ENCODE results near the gene NFYB. TPM values are rescaled to one million over a fixed set of nuclear protein-coding genes. Genes with fewer than 3 reads are reported as not detected.
"Not testable (repeated sequence)": the region's sequence is repeated elsewhere in the genome, so short reads cannot be mapped to it uniquely, and the experiment has no call there.

The NFYB gene
- polyA plus RNA-seq, 4 donors, result 86.5 to 126 (median 102) TPM

- no peak for DNase-seq (ENCODE audit: low read depth in 4 of 4, low spot score in 3 of 4)
These were observed 15.7 kb downstream of the NFYB start for GRCh38 chr12:104122298-104122697.

DNA sequence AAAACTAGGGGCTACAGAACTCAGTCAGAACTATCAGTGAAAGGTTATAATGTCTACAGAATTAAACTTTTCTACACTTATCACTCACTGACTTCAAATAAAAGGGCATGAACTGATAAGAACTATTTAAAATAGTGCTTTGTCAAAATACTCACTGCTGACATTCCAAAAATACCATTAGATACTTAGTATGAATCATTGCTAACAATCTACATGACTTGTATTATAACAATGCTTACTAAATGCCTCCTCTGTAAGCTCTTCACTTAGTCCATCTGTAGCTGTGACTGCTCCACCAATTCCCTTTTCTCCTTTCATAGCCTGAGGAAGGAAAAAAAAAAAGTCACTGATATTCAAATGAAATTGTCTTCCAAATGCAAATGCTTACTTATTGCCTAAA, 17.0 kb downstream of the NFYB start:
- DNase-seq (ENCODE audit: low read depth in 4 of 4, low spot score in 3 of 4), result no peak

DNA sequence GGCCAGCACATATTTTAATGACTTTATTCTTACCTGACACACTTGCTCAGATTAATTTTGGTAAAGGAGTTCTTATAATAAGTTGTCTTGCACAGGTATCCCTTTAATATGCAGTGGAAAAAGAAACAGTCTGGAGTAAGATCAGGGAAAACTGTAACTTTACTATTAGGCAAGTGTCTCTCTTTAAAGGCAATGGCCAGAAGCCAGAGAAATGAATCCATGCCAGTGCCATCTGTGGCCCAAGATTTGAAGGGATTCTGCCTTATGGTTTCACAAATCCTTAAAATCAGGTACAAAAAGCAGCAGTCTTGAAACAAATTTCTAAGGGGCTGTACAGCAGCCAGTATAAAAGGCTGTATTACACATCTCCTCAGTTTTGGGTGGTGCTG, 22.4 kb downstream of the NFYB start:
- DNase-seq (ENCODE audit: low read depth in 4 of 4, low spot score in 3 of 4), result no peak

DNA sequence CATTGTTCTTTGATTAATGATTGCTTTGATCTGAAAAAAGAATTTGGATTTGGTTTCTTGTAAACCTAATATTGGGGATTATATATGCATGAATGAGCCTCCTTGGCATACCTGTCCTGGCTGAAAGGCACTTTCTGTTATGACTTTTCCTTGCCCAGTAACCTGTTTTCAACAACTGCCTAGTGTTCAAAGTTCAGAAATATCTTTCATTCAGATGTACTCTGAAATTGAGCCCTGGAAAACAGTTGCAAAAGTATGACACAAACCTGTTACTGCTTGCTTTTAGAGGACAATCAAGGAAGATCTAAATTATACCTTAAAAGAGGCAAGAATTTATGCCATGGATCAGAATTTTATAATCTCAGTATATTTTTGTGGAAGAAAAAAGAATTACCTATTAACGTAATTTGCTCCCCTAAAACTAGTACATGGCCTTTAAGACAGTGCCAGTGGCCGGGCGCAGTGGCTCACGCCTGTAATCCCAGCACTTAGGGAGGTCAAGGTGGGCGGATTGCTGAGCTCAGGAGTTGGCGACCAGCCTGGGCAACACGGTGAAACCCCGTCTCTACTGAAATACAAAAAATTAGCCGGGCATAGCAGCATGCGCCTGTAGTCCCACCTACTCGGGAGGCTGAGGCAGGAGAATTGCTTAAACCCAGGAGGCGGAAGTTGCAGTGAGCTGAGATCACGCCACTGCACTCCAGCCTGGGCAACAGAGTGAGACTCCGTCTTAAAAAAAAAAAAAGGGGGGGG, 23.0 kb downstream of the NFYB start:
- DNase-seq (ENCODE audit: low read depth in 4 of 4, low spot score in 3 of 4), result not testable (repeated sequence)

- no peak for DNase-seq (ENCODE audit: low read depth in 4 of 4, low spot score in 3 of 4)
These were observed 28.4 kb downstream of the NFYB start for GRCh38 chr12:104109446-104110271.

DNA sequence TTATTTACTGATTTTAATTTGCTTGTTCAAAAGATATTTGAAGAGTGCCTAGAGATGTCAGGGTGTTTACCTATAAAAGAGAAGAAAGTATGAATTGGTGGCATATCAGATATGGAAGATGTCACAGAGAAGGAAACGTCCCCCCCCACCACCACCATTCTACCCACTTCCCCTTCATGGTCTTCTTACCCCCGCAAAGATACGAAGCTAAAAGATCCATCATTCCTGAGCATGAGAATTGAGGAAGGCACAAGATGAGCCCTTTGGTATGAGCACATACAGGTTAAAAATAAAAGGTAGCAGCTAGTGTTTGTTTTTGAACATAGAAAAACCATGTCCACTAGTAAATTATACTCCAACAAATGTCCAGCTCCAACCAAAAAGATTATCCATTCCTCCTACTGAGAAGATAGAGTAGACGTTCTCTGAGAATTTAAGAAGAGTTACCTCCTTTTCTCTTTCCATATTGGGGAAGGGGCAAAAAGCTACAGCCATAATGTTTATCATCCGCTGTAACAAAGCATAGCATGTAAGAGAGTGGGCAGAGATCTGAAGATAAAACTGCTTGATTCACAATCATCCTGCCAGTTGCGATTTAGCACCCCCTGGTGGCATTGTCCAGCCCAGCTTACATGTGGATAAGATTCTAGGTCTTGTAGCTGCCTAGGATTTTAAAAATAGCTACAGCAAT, 29.1 kb downstream of the NFYB start:
- peak; percentile 51 to 69 (median 62) for DNase-seq (ENCODE audit: low read depth in 4 of 4, low spot score in 3 of 4)

- no peak for DNase-seq (ENCODE audit: low read depth in 4 of 4, low spot score in 3 of 4)
These were observed 31.0 kb downstream of the NFYB start for GRCh38 chr12:104106965-104107364.

GRCh38 chr12:104105461-104105860, 32.5 kb downstream of the NFYB start:
- DNase-seq (ENCODE audit: low read depth in 4 of 4, low spot score in 3 of 4), result no peak

DNA sequence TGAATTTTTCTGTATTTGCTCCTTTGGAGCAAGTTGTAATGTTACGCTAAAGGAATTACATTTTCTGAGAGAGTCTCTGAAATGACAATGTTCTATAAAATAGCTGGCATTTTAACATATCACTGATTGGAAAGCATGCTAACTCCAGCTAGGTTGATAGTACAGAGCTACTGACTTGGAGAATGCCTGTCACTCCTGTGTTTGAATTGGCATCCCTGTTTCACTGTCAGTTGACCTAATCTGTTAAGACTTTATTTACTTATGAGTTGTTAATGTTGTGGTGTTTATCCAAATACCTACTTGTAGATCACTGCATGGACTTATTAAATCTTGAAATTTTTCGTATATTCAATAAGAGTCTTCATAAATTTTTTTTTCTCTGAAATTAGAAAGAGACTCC, 40.1 kb downstream of the NFYB start:
- no peak for DNase-seq (ENCODE audit: low read depth in 4 of 4, low spot score in 3 of 4)

DNA sequence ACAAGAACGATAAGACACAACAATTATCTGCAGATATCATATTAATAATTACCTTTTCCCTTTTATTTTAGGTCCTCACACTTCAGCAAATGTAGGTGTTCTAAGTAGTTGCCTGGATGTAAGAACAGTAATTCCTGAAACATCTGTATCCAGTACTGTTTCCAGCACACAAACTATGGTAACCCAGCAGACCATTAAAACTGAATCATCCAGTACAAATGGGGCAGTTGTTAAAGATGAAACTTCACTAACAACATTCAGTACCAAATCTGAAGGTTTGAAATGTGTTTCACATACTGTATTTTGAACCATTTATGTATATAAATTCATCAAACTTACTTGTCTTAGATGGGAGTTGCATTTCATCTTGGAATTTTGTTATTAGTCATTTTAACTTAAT, 42.7 kb downstream of the NFYB start:
- DNase-seq (ENCODE audit: low read depth in 4 of 4, low spot score in 3 of 4), result no peak

DNA sequence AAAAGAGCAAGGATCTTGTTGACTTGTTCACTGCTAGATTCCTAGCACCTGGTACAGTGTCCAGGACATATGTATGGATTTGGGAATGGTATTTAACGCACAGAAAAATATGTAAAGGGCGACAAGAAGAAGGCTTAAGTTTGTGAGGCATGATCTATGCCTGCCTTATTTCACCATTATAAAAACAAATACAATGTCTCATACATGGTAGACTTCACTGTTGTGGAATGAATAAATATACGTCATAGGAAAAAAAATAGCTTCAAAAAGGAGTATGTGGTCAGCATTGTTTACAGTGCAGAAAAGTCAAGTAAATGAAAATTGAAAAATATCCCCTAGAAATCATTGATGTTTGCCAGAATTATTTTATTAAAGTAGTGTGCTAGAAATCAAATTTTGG, 43.7 kb downstream of the NFYB start:
- DNase-seq (ENCODE audit: low read depth in 4 of 4, low spot score in 3 of 4), result no peak

DNA sequence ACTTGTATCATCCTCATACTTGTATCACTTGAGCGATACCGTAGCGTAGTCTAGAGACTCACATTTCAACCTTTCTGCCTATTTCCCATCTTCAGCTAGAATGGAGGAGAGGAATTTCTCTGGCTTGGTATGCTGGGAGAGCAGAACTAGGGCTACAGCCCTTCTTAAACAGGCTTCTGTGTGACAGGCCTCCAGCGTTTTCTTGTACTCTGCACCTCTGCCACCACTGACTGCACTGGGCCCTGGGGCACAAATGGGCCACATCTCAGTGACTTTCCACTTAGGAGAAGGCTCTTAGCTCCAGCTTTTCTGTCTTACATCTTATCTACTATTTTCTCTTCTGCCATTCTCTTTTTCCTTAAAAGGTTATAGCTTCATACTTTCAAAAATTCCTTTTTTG, 46.9 kb downstream of the NFYB start:
- no peak for DNase-seq (ENCODE audit: low read depth in 4 of 4, low spot score in 3 of 4)

- DNase-seq (ENCODE audit: low read depth in 4 of 4, low spot score in 3 of 4), result no peak
These were observed 47.3 kb downstream of the NFYB start for GRCh38 chr12:104090685-104091084.

DNA sequence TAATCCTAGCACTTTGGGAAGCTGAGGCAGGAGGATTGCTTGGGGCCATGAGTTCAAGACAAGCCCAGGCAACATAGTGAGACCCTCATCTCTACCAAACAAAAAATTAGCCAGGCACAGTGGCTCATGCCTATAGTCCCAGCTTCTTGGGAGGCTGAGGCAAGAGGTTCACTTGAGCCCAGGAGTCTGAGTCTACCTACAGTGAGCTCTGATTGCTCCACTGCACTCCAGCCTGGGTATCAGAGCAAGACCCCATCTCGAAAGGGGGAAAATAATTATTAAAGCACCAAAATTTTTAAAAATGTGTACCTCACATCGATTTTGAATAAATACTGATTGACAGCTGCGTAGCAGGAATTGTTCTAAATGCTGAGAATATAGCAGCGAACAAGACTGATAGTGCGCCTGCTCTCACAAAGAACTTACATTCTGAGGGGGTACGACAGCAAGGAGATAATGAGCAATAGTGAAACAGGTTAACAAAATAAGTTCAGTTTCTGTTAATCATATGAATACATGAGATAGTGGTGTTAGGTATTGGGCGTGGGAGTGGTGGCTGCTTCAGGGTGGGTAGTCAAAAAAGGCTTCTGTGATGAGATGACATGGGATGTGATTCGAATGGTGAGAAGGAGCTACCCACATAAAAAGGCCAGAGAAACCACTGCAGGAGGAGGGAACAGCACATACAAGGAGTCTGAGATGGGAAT, 54.1 kb downstream of the NFYB start:
- DNase-seq (ENCODE audit: low read depth in 4 of 4, low spot score in 3 of 4), result no peak

DNA sequence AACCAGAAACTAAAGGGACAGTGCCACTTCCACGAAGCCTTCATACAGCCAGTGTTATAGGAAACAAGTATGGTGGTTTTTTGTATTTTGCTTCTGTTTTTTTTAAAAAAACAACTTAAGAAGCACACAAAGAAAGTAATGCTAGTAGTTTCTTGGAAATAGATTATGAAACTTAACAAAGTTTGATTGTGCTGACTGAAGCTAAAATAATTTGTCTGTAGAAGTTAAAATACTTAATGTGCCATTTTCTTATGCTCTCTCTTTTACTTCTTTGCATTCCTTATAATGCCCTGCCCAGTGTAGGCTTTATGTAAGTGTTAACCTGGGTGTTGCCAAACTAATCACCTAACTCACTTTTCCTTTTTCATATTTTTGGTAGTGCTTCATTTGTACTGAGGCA, 57.2 kb downstream of the NFYB start:
- no peak for DNase-seq (ENCODE audit: low read depth in 4 of 4, low spot score in 3 of 4)

GRCh38 chr12:104079024-104079423, 59.0 kb downstream of the NFYB start:
- no peak for DNase-seq (ENCODE audit: low read depth in 4 of 4, low spot score in 3 of 4)

DNA sequence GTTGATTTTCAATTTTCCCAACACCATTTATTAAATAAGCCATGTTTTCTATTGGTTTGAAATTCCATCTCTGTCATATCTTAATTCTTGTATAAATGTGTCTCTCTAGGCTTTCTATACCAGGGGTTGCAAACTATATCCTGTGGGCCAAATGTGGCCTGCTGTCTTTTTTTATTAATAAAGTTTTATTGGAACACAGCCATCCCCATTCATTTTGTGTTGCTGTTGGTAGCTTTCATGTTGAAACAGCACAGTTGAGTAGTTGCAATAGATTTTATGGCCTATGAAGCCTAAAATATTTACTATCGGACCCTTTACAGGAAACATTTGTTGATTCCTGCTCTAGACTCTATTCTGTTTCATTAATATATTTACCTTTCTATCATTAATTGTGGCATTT, 64.3 kb downstream of the NFYB start:
- DNase-seq (ENCODE audit: low read depth in 4 of 4, low spot score in 3 of 4), result no peak

DNA sequence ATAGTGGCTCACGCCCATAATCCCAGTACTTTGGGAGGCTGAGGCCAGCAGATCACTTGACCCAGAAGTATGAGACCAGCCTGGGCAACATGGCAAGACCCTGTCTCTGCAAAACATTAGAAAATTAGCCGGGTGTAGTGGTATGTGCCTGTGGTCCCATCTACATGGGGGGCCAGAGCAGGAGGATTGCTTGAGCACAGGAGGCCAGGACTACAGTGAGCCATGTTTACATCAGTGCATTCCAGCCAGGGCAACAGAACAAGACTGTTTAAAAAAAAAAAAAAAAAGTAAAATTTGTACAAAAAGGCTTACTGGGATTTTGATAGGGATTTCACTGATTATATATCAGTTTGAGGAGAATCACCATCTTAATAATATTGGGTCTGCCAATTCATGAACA, 65.9 kb downstream of the NFYB start:
- DNase-seq (ENCODE audit: low read depth in 4 of 4, low spot score in 3 of 4), result no peak
